ENCODE results near the gene IQCK.

Gene IQCK

DNA sequence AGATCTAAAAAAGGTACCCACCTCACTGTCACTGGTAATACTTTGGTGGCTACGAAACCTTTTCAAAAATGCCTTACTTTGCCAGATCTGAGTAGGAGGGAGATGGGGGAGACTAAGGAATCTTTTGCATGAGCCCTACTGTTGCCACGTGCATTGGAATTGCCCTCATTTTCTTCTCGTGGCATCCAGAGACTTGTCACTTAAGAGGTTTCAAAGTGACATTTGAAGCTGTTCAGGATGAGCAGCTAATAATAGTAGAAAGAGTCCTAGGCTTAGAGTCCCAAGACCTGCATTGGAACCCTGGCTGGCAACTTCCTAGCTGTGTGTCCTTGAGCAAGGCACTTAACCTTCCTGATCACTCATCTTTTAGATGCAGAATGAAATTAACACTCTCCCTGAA lies 123.1 kb downstream of the IQCK start:
- no peak for DNase-seq

DNA sequence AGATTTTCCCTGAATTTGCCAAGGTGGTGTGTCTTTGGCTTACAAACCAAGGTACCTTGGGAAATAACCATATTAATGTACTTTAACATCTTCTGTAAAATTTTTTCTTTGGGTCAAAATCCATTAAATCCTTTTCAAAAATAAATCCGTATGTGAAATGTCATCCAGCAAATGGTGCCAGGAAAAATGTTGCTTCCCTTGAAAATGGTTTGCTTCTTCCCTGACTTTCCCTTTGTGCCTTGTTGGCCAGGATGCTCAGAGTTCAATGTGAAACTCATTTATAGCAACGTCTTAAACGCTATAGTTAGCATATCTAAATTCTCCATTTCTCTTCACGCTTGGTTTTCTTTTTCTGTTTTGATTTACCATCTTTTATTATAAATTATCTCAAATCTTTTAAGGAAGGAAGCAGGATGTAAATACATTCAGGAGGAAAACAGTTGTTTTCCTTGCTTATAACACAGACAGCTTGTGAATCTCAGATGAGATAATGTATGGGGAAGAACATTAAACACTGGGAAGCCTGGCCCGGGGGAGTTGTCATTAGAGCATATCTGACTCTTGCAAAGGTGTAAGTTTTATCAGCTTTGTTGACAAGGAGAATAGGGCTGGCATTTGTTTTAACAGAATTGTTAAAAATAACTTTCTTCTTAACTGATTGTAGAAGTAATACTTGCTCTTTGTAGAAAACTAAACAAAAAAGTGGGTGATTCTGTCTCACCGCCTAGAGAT lies 124.5 kb downstream of the IQCK start:
- DNase-seq = no peak

DNA sequence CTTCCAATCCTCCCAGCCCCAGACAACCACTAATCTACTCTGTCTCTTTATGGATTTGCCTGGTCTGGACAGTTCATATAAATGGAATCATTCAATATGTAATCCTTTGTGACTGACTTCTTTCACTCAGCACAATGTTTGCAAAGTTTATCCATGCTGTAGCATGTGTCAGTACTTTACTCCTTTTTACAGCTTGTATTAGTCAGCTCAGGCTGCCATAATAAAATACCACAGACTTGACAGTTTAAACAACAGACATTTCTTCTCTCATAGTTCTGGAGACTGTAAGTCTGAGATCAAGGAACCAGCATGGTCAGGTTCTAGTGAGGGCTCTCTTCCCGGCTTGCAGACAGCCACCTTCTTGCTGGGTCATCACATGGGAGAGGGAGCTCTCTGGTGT lies 125.3 kb downstream of the IQCK start:
- DNase-seq = no peak

DNA sequence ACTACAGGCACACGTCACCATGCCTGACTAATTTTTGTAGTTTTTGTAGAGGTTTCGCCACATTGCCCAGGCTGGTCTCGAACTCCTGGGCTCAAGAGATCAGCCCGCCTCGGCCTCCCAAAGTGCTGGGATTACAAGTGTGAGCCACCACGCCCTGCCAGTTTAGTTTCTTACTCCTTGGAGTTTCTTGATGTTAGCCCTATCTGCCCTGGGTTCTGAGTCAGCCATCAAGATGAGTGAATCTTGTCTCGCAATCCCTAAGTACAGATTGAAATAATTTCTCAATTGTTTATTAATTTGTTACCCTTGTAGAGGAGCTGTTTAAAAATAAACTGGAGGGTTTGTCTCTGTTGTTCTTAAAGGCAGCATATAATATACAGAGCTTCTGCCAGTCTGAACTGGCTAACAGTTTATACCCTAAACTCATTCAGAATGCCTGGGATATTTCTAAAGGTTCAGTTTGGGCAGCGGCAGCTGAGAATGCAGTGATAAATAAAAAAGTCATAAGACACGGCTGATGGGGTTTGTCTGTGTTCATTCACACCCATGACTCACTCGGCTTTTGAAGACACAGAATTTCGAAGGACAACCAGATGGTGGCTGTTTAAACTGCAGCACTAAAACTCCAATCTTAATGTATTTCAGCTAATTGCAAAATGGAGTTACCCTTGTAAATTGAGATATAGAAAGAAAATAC lies 127.0 kb downstream of the IQCK start:
- no peak for DNase-seq

DNA sequence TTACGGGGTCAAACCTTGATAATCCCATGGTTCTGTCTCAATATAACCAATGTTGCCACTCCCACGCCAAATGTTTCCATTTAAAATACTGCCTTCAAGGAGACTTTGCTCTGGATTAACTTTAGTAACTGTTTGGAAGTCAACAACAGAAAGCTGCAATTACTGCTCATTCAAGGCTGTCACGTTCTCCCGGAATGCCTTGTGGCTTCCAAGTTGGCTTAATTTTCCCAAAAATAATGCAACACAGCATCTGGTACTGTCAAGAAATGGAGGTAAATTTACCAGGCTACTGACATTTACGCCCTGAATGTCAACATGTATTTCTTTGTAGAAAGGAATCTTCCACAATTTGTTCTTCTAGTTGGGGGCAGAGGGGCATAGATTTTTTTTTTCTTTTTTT lies 128.4 kb downstream of the IQCK start:
- no peak for DNase-seq

DNA sequence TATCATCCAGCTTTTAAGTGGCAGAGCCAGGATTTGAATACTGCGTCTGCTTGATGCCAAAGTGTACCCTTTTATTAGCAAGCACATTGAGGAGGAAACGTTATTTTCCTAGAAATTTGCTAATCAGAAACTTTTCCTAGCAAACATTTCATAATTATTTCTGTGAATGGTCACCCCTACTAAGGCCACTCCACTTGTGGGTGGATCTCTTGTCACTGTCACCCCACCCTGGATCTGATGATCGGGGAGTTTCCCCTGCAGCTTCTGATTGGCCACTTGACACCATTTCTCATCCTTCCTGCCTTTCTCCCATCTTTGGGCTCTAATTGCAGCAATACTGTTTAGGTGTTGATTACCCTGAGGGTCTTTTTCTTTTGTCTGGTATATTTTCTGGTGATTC lies 130.7 kb downstream of the IQCK start:
- DNase-seq = no peak

DNA sequence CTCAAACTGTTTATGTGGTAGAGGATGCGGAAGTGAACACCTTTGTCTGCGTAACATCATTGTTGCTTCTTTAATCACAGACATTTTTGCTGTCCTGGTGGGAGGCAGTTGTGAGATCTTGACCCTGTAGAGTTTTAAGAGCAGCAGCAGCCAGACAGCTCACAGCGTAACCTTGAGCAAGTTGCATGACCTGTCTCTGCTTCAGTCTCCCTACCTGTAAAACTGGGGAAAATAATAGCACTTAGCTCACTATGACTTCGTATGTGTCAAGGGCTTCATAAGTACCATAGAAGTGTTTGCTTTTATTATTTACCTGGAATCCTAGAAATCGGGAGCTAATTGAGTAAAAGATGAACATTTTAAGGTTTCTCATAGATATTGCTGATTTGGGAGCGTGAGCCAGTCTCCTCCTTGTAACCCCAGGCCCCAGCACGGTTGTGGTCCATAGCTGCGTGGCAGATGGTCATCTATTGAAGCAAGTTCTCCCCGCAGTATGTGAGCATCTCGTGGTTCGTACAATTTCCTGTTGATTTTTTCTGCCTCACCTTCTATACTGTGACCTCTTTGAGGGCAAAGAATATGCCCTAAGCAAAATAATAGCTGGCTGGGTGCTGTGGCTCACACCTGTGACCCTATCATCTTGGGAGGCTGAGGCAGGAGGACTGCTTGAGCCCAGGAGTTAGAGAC lies 132.2 kb downstream of the IQCK start:
- DNase-seq = no peak

DNA sequence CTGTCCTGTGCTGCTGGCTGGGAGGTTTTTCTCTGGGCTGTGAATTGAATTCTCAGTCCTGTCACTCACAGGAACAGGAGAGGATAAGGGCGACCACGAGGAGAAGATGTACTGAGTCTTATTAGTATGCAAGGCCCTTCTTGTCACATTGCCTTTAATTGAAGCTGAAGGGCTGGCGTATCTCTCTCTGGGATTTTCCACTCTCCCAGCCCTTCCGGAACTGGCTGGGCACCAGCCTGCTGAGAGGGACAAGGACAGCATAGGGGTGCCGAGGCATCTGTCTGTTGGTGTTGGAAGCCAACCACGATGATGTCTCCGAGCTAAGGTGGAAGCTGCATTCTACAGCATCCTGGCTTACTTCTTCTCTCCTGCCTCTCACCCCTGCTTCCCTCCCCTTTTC lies 133.4 kb downstream of the IQCK start:
- no peak for DNase-seq

DNA sequence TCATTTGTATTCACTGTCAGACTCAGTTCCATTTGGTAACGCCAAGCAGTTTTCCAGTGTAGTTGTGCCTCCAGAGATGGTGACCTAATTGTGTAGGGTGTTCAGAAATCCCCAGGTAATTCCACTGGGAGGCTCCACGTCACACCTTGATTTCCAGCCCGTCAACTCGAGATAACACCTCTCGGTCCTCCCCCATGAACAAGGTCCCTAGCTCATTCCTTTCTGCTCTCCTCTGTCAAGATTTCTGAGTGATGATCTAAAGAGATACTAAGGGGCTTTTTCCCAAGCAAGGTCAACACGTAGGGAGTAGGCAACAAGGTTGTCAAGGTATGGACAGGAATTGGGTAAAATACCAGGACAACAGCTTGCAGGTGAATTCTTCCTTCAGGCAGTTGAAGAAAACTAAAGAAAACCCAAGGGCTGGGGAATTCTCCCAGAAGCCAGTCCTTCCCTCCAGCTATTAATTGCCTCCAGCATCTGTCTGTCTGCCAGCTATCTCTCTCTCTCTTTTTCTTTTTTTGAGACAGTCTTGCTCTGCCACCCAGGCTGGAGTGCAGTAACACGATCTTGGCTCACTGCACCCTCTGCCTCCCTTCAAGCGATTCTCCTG lies 135.2 kb downstream of the IQCK start:
- no peak for DNase-seq

DNA sequence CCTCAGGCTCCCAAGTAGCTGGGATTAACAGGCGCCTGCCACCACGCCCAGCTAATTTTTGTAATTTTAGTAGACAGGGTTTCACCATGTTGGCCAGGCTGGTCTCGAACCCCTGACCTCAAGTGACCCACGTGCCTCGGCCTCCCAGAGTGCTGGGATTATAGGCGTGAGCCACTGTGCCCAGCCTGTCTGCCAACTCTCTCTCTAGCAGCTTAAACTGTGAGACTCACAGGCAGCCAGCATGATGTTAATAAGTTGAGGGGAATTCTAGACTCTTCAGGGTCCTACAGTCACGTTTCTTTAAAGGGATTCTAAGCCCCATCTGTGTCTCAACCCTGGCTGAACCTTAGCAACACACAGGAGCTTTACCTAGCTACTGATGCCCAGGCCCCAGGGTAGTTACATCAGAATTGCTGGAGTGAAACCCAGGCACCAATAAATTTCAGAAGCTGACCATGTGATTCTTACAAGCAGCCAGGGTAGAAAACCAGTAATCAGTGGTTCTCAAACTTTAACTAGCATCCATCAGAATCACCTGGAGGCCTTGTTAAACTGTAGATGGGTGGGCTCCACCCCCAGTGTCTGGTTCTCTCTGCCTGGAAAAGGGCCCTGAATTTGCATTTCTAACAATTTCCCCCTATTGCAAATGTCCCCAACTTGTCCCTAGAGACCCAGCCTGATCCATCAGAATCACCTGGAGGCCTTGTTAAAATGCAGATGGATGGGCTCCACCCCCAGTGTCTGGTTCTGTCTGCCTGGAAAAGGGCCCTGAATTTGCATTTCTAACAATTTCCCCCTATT lies 135.9 kb downstream of the IQCK start:
- DNase-seq = peak; percentile 20

DNA sequence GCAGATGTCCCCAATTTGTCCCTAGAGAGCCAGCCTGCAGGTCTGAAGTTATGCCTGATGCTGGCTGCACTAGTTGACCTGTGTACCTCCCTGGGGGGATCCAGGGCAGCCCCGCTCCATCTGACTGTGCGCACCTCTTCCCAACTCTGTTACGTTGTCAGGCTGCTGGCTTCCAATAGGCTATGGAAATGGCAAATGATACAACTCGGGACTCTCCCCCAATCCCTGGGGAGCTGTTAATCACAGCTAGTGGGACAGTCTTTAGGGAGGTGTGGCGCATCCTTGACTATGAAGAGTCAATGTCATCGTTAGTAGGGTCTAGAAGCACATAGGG lies 136.4 kb downstream of the IQCK start:
- no peak for DNase-seq

DNA sequence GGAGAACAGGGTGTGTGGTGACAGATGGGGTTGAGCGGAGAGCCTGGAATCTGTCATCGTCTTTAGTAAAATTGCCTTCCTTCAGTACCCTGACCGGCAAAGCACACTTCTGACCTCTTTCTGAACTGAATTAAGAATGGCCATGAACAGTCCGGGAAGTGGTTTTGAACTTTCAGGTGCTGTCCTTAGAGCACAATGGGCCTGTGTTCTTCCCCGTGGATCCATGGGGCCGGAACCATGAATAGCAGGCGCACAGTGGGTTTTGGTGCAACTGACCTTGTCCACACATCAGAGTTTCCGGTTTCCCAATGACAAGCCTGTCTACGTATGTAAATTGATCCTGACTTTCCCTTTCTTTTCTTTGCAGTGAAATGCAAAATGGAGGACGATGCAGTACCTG lies 138.0 kb downstream of the IQCK start:
- no peak for DNase-seq

DNA sequence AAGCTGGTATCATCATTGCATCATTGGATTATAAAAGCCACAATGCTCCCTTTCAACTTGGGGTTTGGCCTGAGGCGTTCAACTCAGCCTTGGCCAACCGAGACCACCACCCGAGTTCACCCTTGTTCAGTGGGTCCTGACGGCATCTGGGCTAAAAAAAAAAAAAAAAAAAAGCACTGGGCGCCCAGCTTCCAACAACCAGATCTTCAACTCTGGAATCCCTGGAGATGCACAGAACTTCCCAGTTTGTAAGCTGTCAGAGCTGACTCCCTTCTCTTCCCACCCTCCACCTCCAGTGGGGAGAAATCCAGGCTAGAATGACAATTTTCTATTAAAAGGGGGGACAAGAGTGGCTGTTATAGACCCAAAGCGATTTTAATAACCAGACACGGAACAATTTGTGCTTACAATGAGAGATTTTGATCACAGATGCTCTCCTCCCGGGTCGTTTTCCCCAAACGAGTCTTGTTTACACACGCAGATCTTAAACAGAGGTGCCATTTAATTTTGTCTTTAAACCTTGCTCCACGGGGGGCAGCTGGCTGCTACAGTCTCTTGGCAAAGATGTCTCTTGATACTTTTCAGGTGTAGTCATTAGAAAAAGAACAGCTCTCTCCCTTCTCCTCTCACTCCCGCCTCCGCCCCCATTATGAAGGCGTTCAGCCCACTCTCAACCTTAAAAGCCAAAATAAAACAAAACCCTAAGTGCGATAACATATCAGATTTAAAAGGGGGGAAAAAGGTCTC lies 139.7 kb downstream of the IQCK start:
- no peak for DNase-seq

DNA sequence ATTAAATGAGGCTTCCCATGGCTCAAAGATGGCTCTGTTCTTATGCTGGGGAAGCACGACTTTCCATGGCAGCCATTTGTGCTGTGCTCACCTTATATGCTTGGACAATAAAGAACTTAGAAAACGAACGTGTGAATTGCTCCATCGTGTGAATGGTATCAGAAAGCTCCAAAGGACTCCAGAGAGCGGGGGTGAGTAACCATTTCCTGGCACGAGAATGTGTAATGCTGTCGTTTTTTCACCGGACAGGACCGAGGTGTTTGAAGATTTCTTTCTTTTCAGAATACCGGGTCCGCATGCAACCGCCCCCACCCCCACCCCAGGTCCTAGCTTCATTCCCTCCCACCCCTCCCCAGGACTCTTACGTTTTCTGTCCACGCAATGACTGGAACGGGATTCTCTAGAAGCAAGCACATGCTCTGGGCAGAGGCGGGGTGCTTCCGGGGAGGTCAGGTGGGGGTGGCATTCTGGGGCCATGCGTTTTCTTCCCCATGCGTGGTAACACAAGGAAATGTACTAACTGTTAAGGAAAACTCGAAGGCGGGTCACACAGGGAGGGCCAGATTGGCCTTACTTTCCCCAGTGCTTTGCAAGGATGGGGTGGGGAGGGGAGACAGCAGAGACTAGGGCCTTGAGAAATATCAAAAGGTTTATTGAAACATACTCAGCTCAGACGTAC lies 140.4 kb downstream of the IQCK start:
- DNase-seq = no peak

DNA sequence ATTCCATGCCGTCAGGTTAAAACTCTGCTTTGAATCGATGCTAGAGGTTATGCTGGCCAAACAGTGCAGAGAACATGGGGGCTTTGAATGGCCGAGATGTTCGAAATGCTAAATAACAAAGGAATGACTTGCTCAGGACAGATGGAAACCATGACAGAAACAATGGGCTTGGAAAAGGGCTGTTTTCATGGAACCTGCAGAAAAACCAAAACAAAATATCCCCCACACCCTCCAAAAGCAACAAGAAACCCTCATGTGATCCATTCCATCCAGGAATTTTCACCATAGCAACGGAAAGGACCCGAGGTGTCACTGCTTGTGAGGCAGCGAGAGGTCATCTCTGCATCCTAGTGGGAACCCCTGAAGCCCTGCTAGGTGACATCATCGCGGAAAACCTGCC lies 141.1 kb downstream of the IQCK start:
- DNase-seq = no peak

DNA sequence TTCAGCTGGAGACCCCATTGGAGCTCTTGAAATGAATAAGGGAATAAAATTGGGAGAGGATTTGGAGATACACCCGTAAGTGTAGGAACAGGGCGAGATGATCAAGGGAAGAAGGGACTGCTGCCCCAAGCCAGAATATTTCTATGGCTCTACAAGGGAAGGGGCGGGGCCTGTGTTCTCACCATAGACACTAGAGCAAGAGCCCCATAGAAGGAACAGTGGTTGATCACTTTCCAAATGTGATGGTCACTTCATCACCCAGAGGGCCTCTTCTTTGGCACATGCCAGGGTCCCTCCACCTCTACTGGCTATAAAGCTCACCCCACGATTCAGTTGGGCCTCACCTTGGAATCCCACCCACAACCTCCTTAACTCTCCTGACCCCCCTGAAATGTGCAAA lies 141.5 kb downstream of the IQCK start:
- DNase-seq = no peak

DNA sequence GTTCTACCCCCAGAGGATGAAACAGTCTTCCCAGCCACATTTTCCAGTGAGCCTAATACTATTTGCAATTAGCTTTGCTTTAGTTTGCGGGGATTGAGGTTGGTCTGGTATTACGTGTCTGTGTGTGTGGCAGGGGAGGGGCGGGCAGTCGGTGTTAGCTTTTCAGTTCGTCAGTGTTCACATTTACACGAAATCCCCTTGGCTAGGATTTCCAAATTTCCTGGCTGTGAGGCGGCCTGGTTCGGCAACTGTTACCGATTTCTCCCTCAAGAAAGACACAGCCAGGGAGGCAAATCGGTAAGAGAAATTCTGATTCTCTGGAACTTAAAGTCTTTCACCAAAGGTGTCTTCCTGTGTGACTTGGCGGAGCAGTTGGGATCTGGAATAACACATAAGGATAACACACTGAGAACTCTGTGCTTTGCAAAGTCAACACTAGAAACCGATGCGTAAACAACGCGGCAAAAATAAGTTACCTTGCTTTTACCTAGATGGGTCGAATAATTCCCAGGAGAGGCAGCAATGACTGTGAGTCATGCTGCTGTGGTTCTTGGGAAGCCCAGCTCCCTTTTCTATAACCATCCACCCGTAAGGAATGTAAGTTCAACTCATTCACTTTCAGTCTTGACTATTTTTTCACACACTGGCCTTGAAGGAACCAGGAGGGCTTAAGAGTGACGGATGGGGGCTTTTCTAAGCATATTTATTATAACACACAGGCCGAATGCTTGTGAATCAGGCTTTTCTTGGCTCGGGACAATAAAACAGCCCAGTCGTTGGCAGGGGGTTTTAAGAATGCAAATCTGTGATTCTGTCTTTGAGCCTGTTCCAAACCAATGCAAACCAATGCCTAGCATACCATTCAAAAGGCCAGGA lies 142.3 kb downstream of the IQCK start:
- DNase-seq = no peak

DNA sequence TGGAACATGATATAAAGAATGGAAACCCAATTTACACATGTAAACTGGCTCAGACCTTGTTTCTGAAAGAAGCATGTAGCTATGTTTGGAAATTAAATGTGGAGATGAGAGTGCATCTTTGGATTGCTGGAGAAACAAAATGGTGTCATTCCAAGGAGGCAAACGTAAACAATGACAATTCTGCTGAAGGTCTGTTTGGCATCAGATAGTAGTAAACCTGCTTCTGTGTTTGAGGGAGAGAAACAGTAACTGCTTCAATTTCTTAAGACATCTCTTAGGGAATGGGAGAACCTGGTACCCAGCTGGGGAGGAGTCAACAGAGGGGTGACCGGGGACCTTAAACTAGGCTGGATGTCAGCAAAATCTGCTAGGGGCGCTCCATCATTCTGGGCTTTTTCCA lies 143.1 kb downstream of the IQCK start:
- no peak for DNase-seq

DNA sequence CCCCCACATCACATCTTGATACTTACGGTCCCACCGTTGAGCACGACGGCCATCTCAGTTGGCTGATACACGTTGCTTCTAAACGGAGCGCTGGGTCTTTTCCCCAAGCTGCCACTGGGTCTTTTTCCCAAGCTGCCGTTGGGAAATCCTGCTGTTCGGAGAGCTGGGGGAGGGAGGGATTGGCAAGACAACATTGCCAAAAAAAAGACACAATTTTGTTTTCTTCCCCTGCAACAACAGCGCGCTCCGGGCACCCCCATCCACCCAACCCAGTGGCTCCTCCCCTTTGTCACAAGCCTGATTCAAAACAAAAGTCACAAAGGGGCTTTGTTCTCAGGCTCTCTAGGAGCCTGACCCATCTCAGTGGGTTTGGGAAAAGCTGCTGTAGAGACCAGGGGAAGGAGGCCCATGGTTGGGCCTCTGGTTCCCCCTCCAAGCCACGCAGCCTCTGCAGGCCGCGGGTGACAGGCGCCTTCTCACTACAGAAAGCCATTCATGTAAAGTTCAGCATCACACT lies 143.8 kb downstream of the IQCK start:
- DNase-seq = no peak

DNA sequence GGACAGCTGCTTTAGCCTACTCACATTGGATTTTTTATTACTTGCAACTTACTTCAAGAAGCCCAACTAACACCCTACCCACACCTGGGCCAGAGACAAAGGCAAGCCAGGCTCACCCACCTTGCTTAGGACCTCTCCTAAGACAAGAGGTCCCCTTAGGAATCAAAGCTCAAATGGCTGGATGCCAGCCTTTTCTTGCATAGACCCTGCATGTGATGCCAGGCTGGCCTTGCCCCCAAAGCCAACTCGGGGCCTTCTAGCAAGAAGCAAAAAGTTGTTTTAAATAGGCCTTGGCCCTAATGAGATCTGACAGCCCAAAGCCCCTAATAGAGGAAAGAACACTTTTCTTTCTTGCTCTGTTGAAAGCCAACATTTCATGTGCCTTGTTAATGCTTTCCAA lies 145.9 kb downstream of the IQCK start:
- no peak for DNase-seq

DNA sequence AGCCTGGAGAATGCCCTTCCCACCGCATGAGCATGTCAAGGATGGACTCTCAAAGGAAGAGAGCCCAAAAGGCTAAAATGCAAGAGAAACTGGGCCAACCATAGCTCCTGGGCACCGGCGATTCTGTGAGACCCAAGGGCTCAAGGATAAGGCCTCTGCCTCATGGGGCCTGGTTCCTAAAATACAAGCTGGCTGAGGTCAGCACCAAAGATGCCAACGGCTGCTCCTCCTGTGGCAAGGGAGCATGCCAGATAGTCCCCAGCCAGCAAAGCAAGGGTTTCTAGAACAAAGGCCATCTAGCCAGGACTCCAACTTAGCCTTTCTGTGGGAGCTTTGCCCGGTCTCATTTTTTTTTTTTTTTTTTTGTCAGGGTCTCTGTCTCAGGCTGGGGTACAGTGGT lies 146.5 kb downstream of the IQCK start:
- no peak for DNase-seq

All from NCI-H1436 treated with DMSO at 0.1 percent for 48 hours (cell line).